ENCODE measurements around the gene EWSR1. TPM values are rescaled to one million over a fixed set of nuclear protein-coding genes. Genes with fewer than 3 reads are reported as not detected.
A peak's percentile ranks its signal among the peaks of the same experiment; 100 is the strongest.

Gene EWSR1
- total and polyA plus RNA-seq, 2 of the 4 experiments (the other 2 are of a cell fraction): 243 to 518 TPM

- CTCF ChIA-PET: no interaction called here
- H4K5ac ChIP-seq (ENCODE audit: low read depth, low read length): no peak overlapping the region
- H2BK5ac ChIP-seq (ENCODE audit: low read depth, low read length, poor library complexity, severe bottlenecking): no peak overlapping the region
- H3K18ac ChIP-seq (ENCODE audit: low read depth, low read length): no peak overlapping the region
- no TSS peak for BruUV-seq (replicated peaks)
- dilution Hi-C loops (cut with HindIII; ENCODE audit: low sequenced_read_pairs, unreplicated experiment) (no loop called here), intact Hi-C loops (cut with micrococcal nuclease) (no loop called here), in situ Hi-C loops (cut with MboI; ENCODE audit: low sequenced_read_pairs) (no loop called here)
- H3K27ac ChIP-seq (ENCODE audit: insufficient read depth, low read length): 0 out of 2 replicates have a peak overlapping the region, but pooled peaks have one; percentile 33
- H4K91ac ChIP-seq (ENCODE audit: insufficient read depth, low read depth, low read length): no peak overlapping the region
- H2AK9ac ChIP-seq (replicated peaks; ENCODE audit: low read depth, low read length, poor library complexity): peak overlapping the region; percentile 96
- no peaks in the 10 kb centered on the region for H3K9me3 ChIP-seq (ENCODE audit: control insufficient read depth, insufficient read depth, low read length)
- DNase-seq (peak; percentile 96), ATAC-seq (ENCODE audit: low read depth) (peak; percentile 57)
- H3K4me2 ChIP-seq (ENCODE audit: low read depth, low read length): peak overlapping the region; percentile 45; the same call in 1 of the 2 replicates
- peaks cover 27% of the 10 kb centered on the region for H3K27me3 ChIP-seq (ENCODE audit: control insufficient read depth, insufficient read depth, low read length)
- peak overlapping the region; percentile 88 for H2AK5ac ChIP-seq (ENCODE audit: low read depth, low read length)
- H2BK15ac ChIP-seq (ENCODE audit: low read depth, low read length): no peak overlapping the region
- H3K79me1 ChIP-seq (ENCODE audit: low read depth in 1 of 2, low read length in 2 of 2): peaks cover 8 to 42% of the 10 kb centered on the region in 2 experiments; a peak in 3 of 4 replicates
- POLR2A ChIA-PET (ENCODE audit: unreplicated experiment): interaction anchor here (0.5 kb wide), 1 partner anchor 63 kb away, joined by 7 read pairs; no protein-coding TSS in a partner anchor
- H3K4ac ChIP-seq (ENCODE audit: low read depth, low read length): peak overlapping the region; percentile 61
- no peak overlapping the region for H2BK20ac ChIP-seq (ENCODE audit: low read depth, low read length)
- no peak overlapping the region for H2BK120ac ChIP-seq (ENCODE audit: low read depth, low read length)
- peaks cover 2% of the 10 kb centered on the region; the same call in 1 of the 2 replicates for H3K36me3 ChIP-seq (ENCODE audit: control insufficient read depth, insufficient read depth, low read length)
- WGBS, 2 experiments (ENCODE audit: extremely low coverage in 2 of 2, insufficient read length in 1 of 2): no CpG with 5 or more reads among the region's 18 CpGs
- H4K8ac ChIP-seq (ENCODE audit: low read depth in 2 of 2, low read length in 2 of 2): peak overlapping the region in 1 of 2 experiments; percentile 40; a peak in 1 of 4 replicates
- peak overlapping the region; percentile 87 for H2AFZ ChIP-seq (replicated peaks; ENCODE audit: low read length, poor library complexity)
- no peak overlapping the region for H3K9ac ChIP-seq (ENCODE audit: low read depth, low read length)
- H3K56ac ChIP-seq (ENCODE audit: extremely low read depth, insufficient read depth, low read length): no peak overlapping the region
- no peak overlapping the region for H3K4me3 ChIP-seq (ENCODE audit: insufficient read depth, low read depth, low read length)
- no peak overlapping the region for H3K23ac ChIP-seq (ENCODE audit: low read depth, low read length)
- peaks cover 5% of the 10 kb centered on the region; the same call in 1 of the 2 replicates for H3K9me1 ChIP-seq (ENCODE audit: insufficient read depth, low read length)
- peaks cover 16% of the 10 kb centered on the region for H3K4me1 ChIP-seq (ENCODE audit: control insufficient read depth, insufficient read depth, low read length)
- no peak overlapping the region for H3K14ac ChIP-seq (replicated peaks; ENCODE audit: low read depth, low read length)
- H4K20me1 ChIP-seq (ENCODE audit: insufficient read depth, low read length): peaks cover 34% of the 10 kb centered on the region
- no peak for TF ChIP-seq ELK1 (IDR thresholded peaks at IDR 0.05; ENCODE audit: borderline replicate concordance, low read depth, low read length)
- no peak for TF ChIP-seq BHLHE40 (IDR thresholded peaks at IDR 0.05; ENCODE audit: low read depth, low read length)
- peak; percentile 49; the same call in 1 of the 2 replicates for TF ChIP-seq POLR2A (IDR thresholded peaks at IDR 0.05; ENCODE audit: low read depth, low read length)
- TF ChIP-seq USF2 (IDR thresholded peaks at IDR 0.05; ENCODE audit: low read depth, low read length): no peak
- peak; percentile 88 for TF ChIP-seq FOS (IDR thresholded peaks at IDR 0.05; ENCODE audit: low read depth, low read length)
- peak; percentile 91; the same call in 1 of the 2 replicates for TF ChIP-seq MAZ (IDR thresholded peaks at IDR 0.05; ENCODE audit: borderline replicate concordance, low read depth, low read length)
- TF ChIP-seq CHD1 (IDR thresholded peaks at IDR 0.05; ENCODE audit: low read depth, low read length): no peak
- TF ChIP-seq CEBPB (IDR thresholded peaks at IDR 0.05; ENCODE audit: low read depth, low read length): 0 out of 2 replicates have a peak, but pooled peaks have one; percentile 5
- no peak for TF ChIP-seq RFX5 (IDR thresholded peaks at IDR 0.05; ENCODE audit: low read depth, low read length)
- TF ChIP-seq RAD21 (IDR thresholded peaks at IDR 0.05; ENCODE audit: low read length): 0 out of 2 replicates have a peak, but pooled peaks have one; percentile 5
- TF ChIP-seq RCOR1 (IDR thresholded peaks at IDR 0.05; ENCODE audit: insufficient replicate concordance, low read length): no peak
- no peak for TF ChIP-seq SMC3 (IDR thresholded peaks at IDR 0.05; ENCODE audit: low read depth, low read length)
- TF ChIP-seq MAFK (IDR thresholded peaks at IDR 0.05; ENCODE audit: low read depth, low read length): no peak
- TF ChIP-seq NFE2L2 (IDR thresholded peaks at IDR 0.05; ENCODE audit: low read depth, low read length): 0 out of 2 replicates have a peak, but pooled peaks have one; percentile 6
- no peak for TF ChIP-seq MXI1 (IDR thresholded peaks at IDR 0.05; ENCODE audit: borderline replicate concordance, low read depth, low read length)
Observed at GRCh38 chr22:29310863-29311339, 42.8 kb downstream of the EWSR1 start.

All from IMR-90 (cell line).